Measurements from ENCODE around the gene CCDC85A. TPM values are rescaled to one million over a fixed set of nuclear protein-coding genes. Genes with fewer than 3 reads are reported as not detected.

Gene CCDC85A
- polyA plus RNA-seq, 1 of the 3 experiments (the other 2 are of a cell fraction), result 48.7 TPM

- H3K9me3 ChIP-seq, result no peaks in the 10 kb centered on the region
- ChIA-PET POLR2A (no interaction called here), CTCF (no interaction called here)
- peaks cover 100% of the 10 kb centered on the region for H3K79me2 ChIP-seq (ENCODE audit: insufficient read depth)
- no peaks in the 10 kb centered on the region for H3K9me2 ChIP-seq
- H3K4me3 ChIP-seq (ENCODE audit: low read depth in 2 of 2, low read length in 1 of 2), result no peak overlapping the region
- no peak overlapping the region for H3K9ac ChIP-seq
- H4K20me1 ChIP-seq (ENCODE audit: insufficient read depth), result peaks cover 82% of the 10 kb centered on the region
- peaks cover 5 to 28% of the 10 kb centered on the region in 2 experiments for H3K36me3 ChIP-seq (replicated peaks in 1 of 2; ENCODE audit: control insufficient read depth in 1 of 2, insufficient read depth in 2 of 2, low read length in 1 of 2)
- WGBS (ENCODE audit: low lambda C conversion rate), result 41% methylated on average over 1 of the region's 1 CpG
- H2AFZ ChIP-seq (ENCODE audit: low read depth), result no peak overlapping the region
- no peaks in the 10 kb centered on the region for H3K27me3 ChIP-seq (ENCODE audit: insufficient read depth)
- H3K4me2 ChIP-seq, result no peak overlapping the region
- H3F3A ChIP-seq (replicated peaks; ENCODE audit: insufficient read depth), result peaks cover 18% of the 10 kb centered on the region
- no peak for DNase-seq
- no peak for TF ChIP-seq FOXM1 (IDR thresholded peaks at IDR 0.05; ENCODE audit: low read depth)
- TF ChIP-seq EP300 (IDR thresholded peaks at IDR 0.05; ENCODE audit: borderline replicate concordance in 1 of 2, low read depth in 1 of 2, low read length in 1 of 2), result no peak
- TF ChIP-seq, protein P1, sequence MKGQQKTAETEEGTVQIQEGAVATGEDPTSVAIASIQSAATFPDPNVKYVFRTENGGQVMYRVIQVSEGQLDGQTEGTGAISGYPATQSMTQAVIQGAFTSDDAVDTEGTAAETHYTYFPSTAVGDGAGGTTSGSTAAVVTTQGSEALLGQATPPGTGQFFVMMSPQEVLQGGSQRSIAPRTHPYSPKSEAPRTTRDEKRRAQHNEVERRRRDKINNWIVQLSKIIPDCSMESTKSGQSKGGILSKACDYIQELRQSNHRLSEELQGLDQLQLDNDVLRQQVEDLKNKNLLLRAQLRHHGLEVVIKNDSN (IDR thresholded peaks at IDR 0.05; ENCODE audit: borderline replicate concordance, low read depth), result no peak
- TF ChIP-seq FOXJ3 (CRISPR knock-in tag; IDR thresholded peaks at IDR 0.05), result no peak
- TF ChIP-seq, protein P2, sequence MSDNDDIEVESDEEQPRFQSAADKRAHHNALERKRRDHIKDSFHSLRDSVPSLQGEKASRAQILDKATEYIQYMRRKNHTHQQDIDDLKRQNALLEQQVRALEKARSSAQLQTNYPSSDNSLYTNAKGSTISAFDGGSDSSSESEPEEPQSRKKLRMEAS (IDR thresholded peaks at IDR 0.05; ENCODE audit: low read depth), result no peak
- no peak for TF ChIP-seq TEAD4 (IDR thresholded peaks at IDR 0.05; ENCODE audit: borderline replicate concordance, insufficient read depth)
- no peak for TF ChIP-seq GABPA (IDR thresholded peaks at IDR 0.05; ENCODE audit: low read depth)
- TF ChIP-seq GATA2 (CRISPR knock-in tag; IDR thresholded peaks at IDR 0.05), result no peak
- TF ChIP-seq, protein P3, sequence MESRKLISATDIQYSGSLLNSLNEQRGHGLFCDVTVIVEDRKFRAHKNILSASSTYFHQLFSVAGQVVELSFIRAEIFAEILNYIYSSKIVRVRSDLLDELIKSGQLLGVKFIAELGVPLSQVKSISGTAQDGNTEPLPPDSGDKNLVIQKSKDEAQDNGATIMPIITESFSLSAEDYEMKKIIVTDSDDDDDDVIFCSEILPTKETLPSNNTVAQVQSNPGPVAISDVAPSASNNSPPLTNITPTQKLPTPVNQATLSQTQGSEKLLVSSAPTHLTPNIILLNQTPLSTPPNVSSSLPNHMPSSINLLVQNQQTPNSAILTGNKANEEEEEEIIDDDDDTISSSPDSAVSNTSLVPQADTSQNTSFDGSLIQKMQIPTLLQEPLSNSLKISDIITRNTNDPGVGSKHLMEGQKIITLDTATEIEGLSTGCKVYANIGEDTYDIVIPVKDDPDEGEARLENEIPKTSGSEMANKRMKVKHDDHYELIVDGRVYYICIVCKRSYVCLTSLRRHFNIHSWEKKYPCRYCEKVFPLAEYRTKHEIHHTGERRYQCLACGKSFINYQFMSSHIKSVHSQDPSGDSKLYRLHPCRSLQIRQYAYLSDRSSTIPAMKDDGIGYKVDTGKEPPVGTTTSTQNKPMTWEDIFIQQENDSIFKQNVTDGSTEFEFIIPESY (IDR thresholded peaks at IDR 0.05; ENCODE audit: borderline replicate concordance, low read depth), result no peak
- no peak for TF ChIP-seq RXRA (IDR thresholded peaks at IDR 0.05; ENCODE audit: borderline replicate concordance, low read depth)
- TF ChIP-seq RFX5 (IDR thresholded peaks at IDR 0.05; ENCODE audit: low read length), result no peak
- no peak for TF ChIP-seq RCOR1 (IDR thresholded peaks at IDR 0.05; ENCODE audit: low read length)
- TF ChIP-seq RAD21 (IDR thresholded peaks at IDR 0.05; ENCODE audit: low read length), result no peak
- TF ChIP-seq FOSL2 (IDR thresholded peaks at IDR 0.05; ENCODE audit: borderline replicate concordance, low read depth), result no peak
- TF ChIP-seq NFIC (IDR thresholded peaks at IDR 0.05; ENCODE audit: borderline replicate concordance), result no peak
- TF ChIP-seq MXI1 (IDR thresholded peaks at IDR 0.05; ENCODE audit: low read depth, low read length), result no peak
- TF ChIP-seq SIN3A (IDR thresholded peaks at IDR 0.05; ENCODE audit: borderline replicate concordance, low read depth, low read length), result no peak
- H3K27ac ChIP-seq (ENCODE audit: low read depth in 2 of 2, low read length in 1 of 2), result no peak overlapping the region; a peak in 1 of 4 replicates
- H3K4me1 ChIP-seq (ENCODE audit: control insufficient read depth in 1 of 2, insufficient read depth in 2 of 2, low read depth in 1 of 2, low read length in 1 of 2), result peaks cover 0 to 9% of the 10 kb centered on the region in 2 experiments; a peak in 2 of 4 replicates
These were observed 130.6 kb downstream of the CCDC85A start for GRCh38 chr2:56314371-56314770.

Data from SK-N-SH (cell line).